Aorta (tissue), 5 donors: ENCODE measurements around the gene SCAP. TPM values are rescaled to one million over a fixed set of nuclear protein-coding genes. Genes with fewer than 3 reads are reported as not detected.

Experiments used
- ATAC-seq: fragments of 200-7000 bp; cut with Tn5 transposase; one replicate; pipeline ENCODE4 v1.9.1; 2022; ENCODE audit warnings: moderate library complexity; ENCODE audit not compliant: low FRiP score
- DNase-seq, 2 donors: peaks; one replicate each; pipeline ENCODE4 v3.0.0-alpha.2; 2020
- H3K27ac ChIP-seq, 2 donors: one replicate each; pipeline ENCODE4 v1.5.1; 2013; ENCODE audit warnings: low read length in 2 of 2, mild to moderate bottlenecking in 2 of 2, moderate library complexity in 2 of 2, control low read depth in 1 of 2, inconsistent platforms in 1 of 2, low read depth in 1 of 2
- H3K27me3 ChIP-seq, 2 donors: one replicate each; pipeline ENCODE4 v1.6.1; 2013; ENCODE audit warnings: control low read depth in 1 of 2, low read length in 1 of 2, mild to moderate bottlenecking in 1 of 2, moderate library complexity in 1 of 2; ENCODE audit not compliant: insufficient read depth in 2 of 2, control insufficient read depth in 1 of 2
- H3K36me3 ChIP-seq, 2 donors: one replicate each; pipeline ENCODE4 v1.6.1; 2013; ENCODE audit warnings: control low read depth in 1 of 2, low read length in 1 of 2, mild to moderate bottlenecking in 1 of 2; ENCODE audit not compliant: insufficient read depth in 2 of 2, control insufficient read depth in 1 of 2
- H3K4me1 ChIP-seq, 2 donors: one replicate each; pipeline ENCODE4 v1.6.1; 2013; ENCODE audit warnings: low read length in 2 of 2, control low read depth in 1 of 2, mild to moderate bottlenecking in 1 of 2, moderate library complexity in 1 of 2; ENCODE audit not compliant: insufficient read depth in 2 of 2, control insufficient read depth in 1 of 2
- H3K4me3 ChIP-seq, 2 donors: one replicate each; pipeline ENCODE4 v1.5.1; 2013; ENCODE audit warnings: low read length in 2 of 2, control low read depth in 1 of 2, mild to moderate bottlenecking in 1 of 2
- H3K9me3 ChIP-seq: one replicate; pipeline ENCODE4 v1.6.1; 2013; ENCODE audit warnings: mild to moderate bottlenecking, low read length; ENCODE audit not compliant: control insufficient read depth
- whole genome bisulfite sequencing, 2 donors: extraction: QIAGEN DNeasy Blood & Tissue Kit; methylation state at CpG; one replicate each; pipeline ENCODE4 v1.1.7; 2013; 5-methylcytosine and 5-hydroxymethylcytosine counted together
- intact Hi-C, 2 donors: fragments of 100-400 bp; cut with DNase I; formaldehyde crosslinking; loops; one replicate each; pipeline versions ENCODE4 v1.14.2 to v1.15.0; 2022
- polyA plus RNA-seq, 2 donors: library from polyadenylated mRNA; stranded (reverse); fragments of 200-250 nt; gene quantifications; one replicate each; pipeline ENCODE4 v1.2.3, GENCODE V29; 2013
- total RNA-seq, 2 donors: library from RNA; stranded (reverse); fragmentation: NEBNext Ultra II Directional; extraction: Animal tissue kit (Norgen Biotek cat#: 25700); gene quantifications; one replicate each; pipeline ENCODE4 v1.2.1, GENCODE V29; 2021
- donor health status: healthy with polysubstance abuse.
- donor health status: Bipolar disorder and iron deficiency.
- donor health status: DM: no; HTN: no; CAD: no.
- donor health status: DM: no; HTN: no; CAD: no.
- donor health status: DM: yes; HTN: yes; CAD: no.

Gene SCAP
- total and polyA plus RNA-seq, 4 donors: 13.9 to 66.1 (median 55.2) TPM

GRCh38 chr3:47385796-47386195 lies 89.9 kb downstream of the SCAP start:
- no peaks in the 10 kb centered on the region for H3K9me3 ChIP-seq
- H3K4me1 ChIP-seq: peaks cover 0 to 2% of the 10 kb centered on the region in 2 donors
- ATAC-seq: no peak
- 65 to 69% methylated on average over 2 of the region's 2 CpGs for WGBS, 2 donors
- no peak overlapping the region for H3K27ac ChIP-seq
- no peak overlapping the region for H3K4me3 ChIP-seq
- DNase-seq: no peak
- no peaks in the 10 kb centered on the region for H3K27me3 ChIP-seq
- peaks cover 0 to 3% of the 10 kb centered on the region in 2 donors for H3K36me3 ChIP-seq
- intact Hi-C loops: no loop called here

GRCh38 chr3:47385007-47385406 lies 90.7 kb downstream of the SCAP start:
- Histone ChIP-seq H3K4me3 (no peak overlapping the region), H3K27me3 (no peaks in the 10 kb centered on the region), H3K27ac (no peak overlapping the region), H3K9me3 (no peaks in the 10 kb centered on the region), H3K36me3 (peaks cover 0 to 3% of the 10 kb centered on the region in 2 donors), H3K4me1 (peaks cover 0 to 2% of the 10 kb centered on the region in 2 donors)
- intact Hi-C loops: no loop called here
- WGBS, 2 donors: 82 to 87% methylated on average over 4 of the region's 4 CpGs
- ATAC-seq (no peak), DNase-seq (no peak)

DNA sequence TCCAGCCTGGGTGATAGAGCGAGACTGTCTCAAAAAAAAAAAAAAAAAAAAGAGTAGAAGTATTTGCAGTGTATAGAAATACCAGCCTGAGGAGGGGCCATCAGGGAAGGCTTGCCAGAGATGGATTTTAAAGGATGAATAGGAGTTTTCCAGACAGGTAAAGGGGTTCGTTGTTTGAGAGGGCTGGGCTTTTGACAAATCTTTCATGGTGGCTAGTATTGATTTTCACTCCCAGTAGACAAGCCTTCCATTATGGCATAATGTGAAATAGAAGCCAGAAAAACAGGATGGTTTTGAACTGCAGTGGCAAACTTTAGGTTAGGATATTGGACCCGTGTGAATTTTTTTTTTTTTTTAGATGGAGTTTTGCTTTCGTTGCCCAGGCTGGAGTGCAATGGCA lies 91.3 kb downstream of the SCAP start:
- WGBS, 2 donors: 72 to 85% methylated on average over 3 to 4 of the region's 4 CpGs
- no peak overlapping the region for H3K27ac ChIP-seq
- peaks cover 0 to 4% of the 10 kb centered on the region in 2 donors for H3K4me1 ChIP-seq
- no peak for DNase-seq
- no peaks in the 10 kb centered on the region for H3K27me3 ChIP-seq
- peaks cover 0 to 3% of the 10 kb centered on the region in 2 donors for H3K36me3 ChIP-seq
- H3K9me3 ChIP-seq: no peaks in the 10 kb centered on the region
- no peak for ATAC-seq
- no peak overlapping the region for H3K4me3 ChIP-seq
- intact Hi-C loops: no loop called here

DNA sequence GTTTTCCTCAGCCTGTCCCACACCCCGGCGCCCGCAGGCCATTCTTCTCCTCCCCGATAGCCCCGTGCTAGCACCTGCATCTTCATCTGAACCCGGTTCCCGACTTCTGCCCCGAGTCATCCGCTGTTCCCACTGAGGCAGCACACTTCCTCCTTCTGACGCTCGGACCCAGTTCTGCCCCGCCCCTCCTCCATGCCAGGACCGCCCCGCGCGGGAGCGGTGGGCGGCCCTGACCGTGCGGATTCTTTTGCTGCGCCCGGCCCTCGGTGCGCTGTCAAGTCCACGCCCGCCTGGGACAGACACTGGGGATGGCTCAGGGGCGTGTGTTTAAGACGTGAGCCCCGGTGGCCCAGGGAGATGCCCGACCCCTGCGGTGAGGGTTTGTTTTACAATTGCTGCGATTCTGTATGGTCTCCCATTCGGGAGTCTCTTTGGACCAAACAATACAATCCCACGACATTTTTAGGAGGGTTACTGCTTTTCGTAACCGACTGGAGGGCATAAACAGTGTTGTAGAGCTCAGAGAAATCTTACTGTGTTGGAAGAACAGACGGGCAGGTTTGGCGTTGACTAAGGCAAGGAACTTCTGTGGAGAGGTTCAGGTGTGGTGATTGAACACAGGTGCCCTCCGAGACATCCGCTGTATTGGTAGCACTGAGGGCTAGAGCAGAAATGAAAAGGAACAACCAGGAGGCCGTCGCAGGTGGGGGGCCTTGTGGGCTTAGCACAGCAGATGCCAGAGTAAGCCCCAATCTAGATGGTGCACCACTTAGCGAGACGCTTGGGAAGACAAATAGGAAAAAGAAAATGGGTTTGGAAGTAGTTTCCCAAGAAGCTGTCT lies 94.2 kb downstream of the SCAP start:
- no peaks in the 10 kb centered on the region for H3K36me3 ChIP-seq
- no peaks in the 10 kb centered on the region for H3K9me3 ChIP-seq
- H3K4me3 ChIP-seq: peak overlapping the region; percentile 68 to 83
- peak overlapping the region; percentile 49 to 93 for H3K27ac ChIP-seq
- no peaks in the 10 kb centered on the region for H3K27me3 ChIP-seq
- 3 to 4% methylated on average over 44 of the region's 44 CpGs for WGBS, 2 donors
- intact Hi-C loops: no loop called here
- DNase-seq (peak; percentile 94 to 95), ATAC-seq (peak; percentile 91)
- H3K4me1 ChIP-seq: peaks cover 0 to 4% of the 10 kb centered on the region in 2 donors

DNA sequence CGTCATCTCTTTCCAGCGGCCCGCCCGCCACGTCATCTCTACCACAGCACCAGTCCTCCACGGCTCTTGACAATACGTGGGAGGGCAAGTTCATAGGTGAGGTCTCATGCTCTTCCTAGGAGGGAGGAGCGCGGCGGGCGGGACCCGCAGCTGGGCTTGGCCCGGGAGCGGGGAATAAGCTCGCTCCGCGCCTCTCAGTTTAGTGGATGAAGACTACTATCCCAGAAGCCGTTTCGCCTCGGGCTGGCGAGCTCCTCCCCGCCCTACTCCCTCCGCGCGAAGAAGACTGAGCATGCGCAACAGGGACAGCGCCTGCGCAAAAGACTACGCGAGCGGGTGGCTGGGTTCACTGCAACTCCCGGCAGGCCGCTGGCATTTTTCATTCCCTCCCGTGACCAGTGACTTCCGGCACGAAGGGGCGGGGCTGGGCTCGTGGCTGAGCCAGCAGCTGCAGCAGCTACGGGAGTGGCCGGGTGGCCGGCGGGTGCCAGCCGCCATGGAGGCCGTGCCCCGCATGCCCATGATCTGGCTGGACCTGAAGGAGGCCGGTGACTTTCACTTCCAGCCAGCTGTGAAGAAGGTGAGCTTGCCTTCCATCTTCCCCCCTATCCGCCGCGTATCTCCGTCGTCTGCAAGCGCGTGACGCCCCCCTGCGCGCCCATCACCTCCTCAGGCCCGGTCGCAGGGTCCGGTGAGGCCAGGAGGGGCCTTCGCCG lies 95.0 kb downstream of the SCAP start, which contains the start of gene PTPN23:
TSS of gene PTPN23 (plus strand) at position 421 of the 716 bp plus-strand sequence. CDS start at position 497, 76 bp downstream.
- Histone ChIP-seq H3K9me3 (no peaks in the 10 kb centered on the region), H3K27me3 (no peaks in the 10 kb centered on the region), H3K4me3 (peak within 1 kb of the TSS; percentile 68 to 83), H3K36me3 (no peaks in the 10 kb centered on the region), H3K4me1 (peaks cover 0 to 4% of the 10 kb centered on the region in 2 donors), H3K27ac (peak within 1 kb of the TSS; percentile 49 to 93)
- ATAC-seq (peak; percentile 97), DNase-seq (peak; percentile 100)
- WGBS, 2 donors: 0% methylated on average over 50 to 61 of the region's 61 CpGs
- intact Hi-C loops: no loop called here

- H3K27me3 ChIP-seq: no peaks in the 10 kb centered on the region
- peak overlapping the region in 1 of 2 donors; percentile 65 for H3K27ac ChIP-seq
- H3K36me3 ChIP-seq: no peaks in the 10 kb centered on the region
- WGBS, 2 donors: 8% methylated on average over 23 of the region's 23 CpGs
- intact Hi-C loops: no loop called here
- H3K4me3 ChIP-seq: peak overlapping the region; percentile 44 to 59
- ATAC-seq: peak; percentile 26
- DNase-seq: no peak
- peaks cover 0 to 4% of the 10 kb centered on the region in 2 donors for H3K4me1 ChIP-seq
- H3K9me3 ChIP-seq: no peaks in the 10 kb centered on the region
Measured at GRCh38 chr3:47380026-47380600, 95.6 kb downstream of the SCAP start.

DNA sequence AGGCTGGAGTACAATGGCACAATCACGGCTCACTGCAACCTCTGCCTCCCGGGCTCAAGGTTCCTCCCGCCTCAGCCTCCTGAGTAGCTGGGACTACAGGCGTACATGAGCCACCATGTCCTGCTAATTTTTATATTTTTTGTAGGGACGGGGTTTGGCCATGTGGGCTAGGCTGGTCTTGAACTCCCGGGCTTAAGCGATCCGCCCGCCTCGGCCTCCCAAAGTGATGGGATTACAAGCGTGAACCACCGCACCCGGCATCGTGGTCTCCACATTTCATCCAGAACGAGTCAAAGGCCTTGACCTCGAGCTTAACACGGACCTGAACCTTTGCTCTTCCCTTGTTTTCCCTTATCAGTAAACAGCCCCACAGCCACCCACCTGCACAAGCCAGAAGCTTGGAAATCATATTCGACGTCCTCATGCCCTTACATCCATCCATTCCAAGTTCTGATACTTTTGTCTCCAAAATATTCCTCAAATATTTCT lies 96.3 kb downstream of the SCAP start:
- DNase-seq (no peak), ATAC-seq (no peak)
- H3K36me3 ChIP-seq: no peaks in the 10 kb centered on the region
- H3K4me1 ChIP-seq: peaks cover 0 to 4% of the 10 kb centered on the region in 2 donors
- intact Hi-C loops: loop anchor here in 1 of 2 donors (5.0 kb wide), 1 partner anchor 97 kb away; the partner anchor contains the start of genes KIF9 and KLHL18
- no peaks in the 10 kb centered on the region for H3K27me3 ChIP-seq
- H3K4me3 ChIP-seq: peak overlapping the region in 1 of 2 donors; percentile 44
- no peak overlapping the region for H3K27ac ChIP-seq
- no peaks in the 10 kb centered on the region for H3K9me3 ChIP-seq
- 90% methylated on average over 19 of the region's 19 CpGs for WGBS, 2 donors

GRCh38 chr3:47378869-47379268 lies 96.9 kb downstream of the SCAP start:
- peaks cover 0 to 4% of the 10 kb centered on the region in 2 donors for H3K4me1 ChIP-seq
- intact Hi-C loops: loop anchor here in 1 of 2 donors (5.0 kb wide), 1 partner anchor 97 kb away; the partner anchor contains the start of genes KIF9 and KLHL18
- no peaks in the 10 kb centered on the region for H3K36me3 ChIP-seq
- ATAC-seq: no peak
- H3K27ac ChIP-seq: no peak overlapping the region
- DNase-seq: no peak
- H3K9me3 ChIP-seq: no peaks in the 10 kb centered on the region
- no peaks in the 10 kb centered on the region for H3K27me3 ChIP-seq
- H3K4me3 ChIP-seq: no peak overlapping the region
